GM12873 (cell line): ENCODE measurements around the gene PARD3.

Experiments used
- TF ChIP-seq, protein P1 (sequence below): IDR thresholded peaks from 2 replicates; pipeline ENCODE4 v1.5.1; 2012; ENCODE audit warnings: low read depth, mild to moderate bottlenecking, moderate library complexity, low read length, control low read depth; ENCODE audit not compliant: insufficient read depth; ENCODE audit errors: missing control alignments

The PARD3 gene

DNA sequence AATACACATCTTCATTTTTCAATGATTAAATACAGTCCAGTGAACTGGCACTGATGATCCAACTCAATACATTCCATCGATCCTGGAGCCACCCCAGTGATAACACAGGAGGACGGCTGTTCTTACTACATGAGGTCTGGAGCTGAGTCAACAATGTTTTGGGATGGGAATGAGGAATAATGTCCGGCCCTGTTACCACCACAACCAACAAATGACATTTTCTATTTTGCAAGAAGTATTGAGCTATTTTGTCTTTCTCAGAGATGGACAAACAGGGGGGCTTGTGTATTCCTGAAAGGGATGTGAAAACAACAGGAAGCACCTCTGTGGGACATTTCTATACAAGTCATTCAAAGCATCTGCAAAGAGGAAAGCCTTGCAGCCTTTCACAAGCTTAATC, 249.2 kb downstream of the PARD3 start:
- TF ChIP-seq, protein P1, sequence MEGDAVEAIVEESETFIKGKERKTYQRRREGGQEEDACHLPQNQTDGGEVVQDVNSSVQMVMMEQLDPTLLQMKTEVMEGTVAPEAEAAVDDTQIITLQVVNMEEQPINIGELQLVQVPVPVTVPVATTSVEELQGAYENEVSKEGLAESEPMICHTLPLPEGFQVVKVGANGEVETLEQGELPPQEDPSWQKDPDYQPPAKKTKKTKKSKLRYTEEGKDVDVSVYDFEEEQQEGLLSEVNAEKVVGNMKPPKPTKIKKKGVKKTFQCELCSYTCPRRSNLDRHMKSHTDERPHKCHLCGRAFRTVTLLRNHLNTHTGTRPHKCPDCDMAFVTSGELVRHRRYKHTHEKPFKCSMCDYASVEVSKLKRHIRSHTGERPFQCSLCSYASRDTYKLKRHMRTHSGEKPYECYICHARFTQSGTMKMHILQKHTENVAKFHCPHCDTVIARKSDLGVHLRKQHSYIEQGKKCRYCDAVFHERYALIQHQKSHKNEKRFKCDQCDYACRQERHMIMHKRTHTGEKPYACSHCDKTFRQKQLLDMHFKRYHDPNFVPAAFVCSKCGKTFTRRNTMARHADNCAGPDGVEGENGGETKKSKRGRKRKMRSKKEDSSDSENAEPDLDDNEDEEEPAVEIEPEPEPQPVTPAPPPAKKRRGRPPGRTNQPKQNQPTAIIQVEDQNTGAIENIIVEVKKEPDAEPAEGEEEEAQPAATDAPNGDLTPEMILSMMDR = no peak

GRCh38 chr10:34558093-34558583, 257.0 kb downstream of the PARD3 start:
- TF ChIP-seq, protein P1 = no peak

DNA sequence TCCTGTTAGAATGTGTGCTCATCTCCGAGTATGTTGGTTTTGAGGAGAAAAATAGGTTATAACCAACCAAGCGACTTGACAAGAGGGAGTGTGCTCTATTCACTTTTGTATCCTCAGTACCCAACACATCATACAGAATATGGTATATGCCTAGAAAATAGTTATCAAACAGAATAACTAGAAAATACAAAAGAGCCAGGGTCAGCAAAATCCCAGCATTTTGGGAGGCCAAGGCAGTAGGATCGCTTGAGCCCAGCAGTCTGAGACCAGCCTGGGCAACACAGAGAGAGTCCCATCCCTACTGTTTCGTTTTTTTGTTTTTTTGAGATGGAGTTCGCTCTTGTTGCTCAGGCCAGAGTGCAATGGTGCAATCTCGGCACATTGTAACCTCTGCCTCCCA, 257.9 kb downstream of the PARD3 start:
- TF ChIP-seq, protein P1 = no peak

DNA sequence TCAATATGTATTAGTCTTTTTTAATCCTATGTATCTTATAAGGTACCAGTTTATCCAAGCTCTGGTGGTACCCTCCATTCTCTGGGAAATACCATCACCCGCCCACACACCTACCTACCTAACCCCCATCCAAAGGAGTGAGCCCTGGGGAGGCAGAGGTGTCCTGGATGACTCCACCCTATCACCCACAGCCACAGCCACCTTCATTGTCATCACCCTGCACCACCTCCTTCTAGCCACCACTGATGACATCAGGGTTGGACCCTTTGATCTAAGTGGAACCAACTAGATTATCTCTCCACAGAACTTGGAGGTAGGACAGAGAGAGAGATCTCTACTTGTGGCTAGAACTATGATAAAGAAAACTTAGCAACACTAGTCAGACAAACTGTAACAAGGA, 259.4 kb downstream of the PARD3 start:
- TF ChIP-seq, protein P1 = no peak

- TF ChIP-seq, protein P1 = no peak
These were observed 261.3 kb downstream of the PARD3 start for GRCh38 chr10:34553747-34554146.

GRCh38 chr10:34551295-34551694, 263.8 kb downstream of the PARD3 start:
- TF ChIP-seq, protein P1 = no peak

- TF ChIP-seq, protein P1 = no peak
These were observed 265.1 kb downstream of the PARD3 start for GRCh38 chr10:34549953-34550352.
